B cell (primary cell): ENCODE measurements around the gene CRTC1. TPM values are rescaled to one million over a fixed set of nuclear protein-coding genes. Genes with fewer than 3 reads are reported as not detected.

Experiments used
- ATAC-seq: fragments of 200-7000 bp; cut with Tn5 transposase; one replicate; pipeline ENCODE4 v1.10.0; 2021; ENCODE audit warnings: low read depth, mild to moderate bottlenecking, moderate number of reproducible peaks, moderate library complexity
- CTCF ChIA-PET: fragments of 350-600 bp; sonication (Branson Sonifier 250); formaldehyde crosslinking; loops from one replicate; lab custom pipeline; 2021; ENCODE audit warnings: antibody characterized with exemption, inconsistent platforms; lab: Charles Lee
- POLR2A ChIA-PET: fragments of 350-600 bp; sonication (Branson Sonifier 250); formaldehyde crosslinking; loops from one replicate; lab custom pipeline; 2021; ENCODE audit warnings: antibody characterized with exemption; lab: Charles Lee
- DNase-seq: peaks from one replicate; pipeline ENCODE4 v3.0.0; 2013
- H2AFZ ChIP-seq: 2 replicates; pipeline ENCODE4 v1.6.1; 2012; ENCODE audit warnings: mild to moderate bottlenecking, low read depth, low read length; ENCODE audit not compliant: insufficient read depth, poor library complexity, severe bottlenecking
- H3K27ac ChIP-seq, 2 donors: 1 replicate in 1 of 2; 2 replicates in 1 of 2; pipeline ENCODE4 v1.5.1; 2012 to 2013; ENCODE audit warnings: low read length in 2 of 2, mild to moderate bottlenecking in 2 of 2, moderate library complexity in 1 of 2
- H3K27me3 ChIP-seq, 4 experiments: fragments of 200-600 bp in 1 of 4; sonication (generic) in 1 of 4; replicated peaks in 1 of 4; 1 replicate in 2 of 4; 2 replicates in 2 of 4; pipeline versions ENCODE4 v1.6.1 to v1.7.0; 2013 to 2016; ENCODE audit warnings: low read length in 3 of 4, mild to moderate bottlenecking in 2 of 4, mixed read lengths in 1 of 4, moderate library complexity in 1 of 4; ENCODE audit not compliant: insufficient read depth in 4 of 4, control insufficient read depth in 3 of 4; ENCODE audit errors: control extremely low read depth in 1 of 4
- H3K36me3 ChIP-seq, 2 experiments: replicated peaks in 1 of 2; 1 replicate in 1 of 2; 2 replicates in 1 of 2; pipeline versions ENCODE4 v1.6.1 to v1.7.1; 2013; ENCODE audit warnings: low read length in 1 of 2; ENCODE audit not compliant: insufficient read depth in 2 of 2, control insufficient read depth in 1 of 2; ENCODE audit errors: control extremely low read depth in 1 of 2, extremely low read depth in 1 of 2
- H3K4me1 ChIP-seq, 2 donors: fragments of 200-600 bp in 1 of 2; sonication (generic) in 1 of 2; 1 replicate in 1 of 2; 2 replicates in 1 of 2; pipeline versions ENCODE4 v1.5.1 to v1.6.1; 2013 to 2017; ENCODE audit warnings: low read length in 2 of 2; ENCODE audit not compliant: control insufficient read depth in 2 of 2, insufficient read depth in 2 of 2
- H3K4me2 ChIP-seq: replicated peaks from 2 replicates; pipeline ENCODE3; 2012; ENCODE audit warnings: mild to moderate bottlenecking, low read depth, low read length; ENCODE audit not compliant: poor library complexity, severe bottlenecking
- H3K4me3 ChIP-seq, 5 experiments: fragments of 200-600 bp in 1 of 5; sonication (generic) in 1 of 5; 1 replicate in 3 of 5; 2 replicates in 2 of 5; pipeline versions ENCODE4 v1.5.1 to v1.7.0; 2011 to 2016; ENCODE audit warnings: low read length in 4 of 5, mild to moderate bottlenecking in 4 of 5, low read depth in 2 of 5, control low read depth in 1 of 5, moderate library complexity in 1 of 5; ENCODE audit not compliant: insufficient read depth in 1 of 5; ENCODE audit errors: control extremely low read depth in 1 of 5, extremely low read depth in 1 of 5
- H3K79me2 ChIP-seq: fragments of 200-600 bp; sonication (generic); one replicate; pipeline ENCODE4 v1.6.0; 2016; ENCODE audit warnings: low read length; ENCODE audit not compliant: control insufficient read depth, insufficient read depth
- H3K9ac ChIP-seq: fragments of 200-600 bp; sonication (generic); 2 replicates; pipeline ENCODE4 v1.6.1; 2017; ENCODE audit warnings: mild to moderate bottlenecking, low read length, moderate library complexity
- H3K9me3 ChIP-seq, 3 donors: one replicate each; pipeline versions ENCODE4 v1.6.1 to v1.7.1; 2013; ENCODE audit warnings: low read length in 2 of 3; ENCODE audit not compliant: control insufficient read depth in 2 of 3, insufficient read depth in 1 of 3; ENCODE audit errors: control extremely low read depth in 1 of 3
- H4K20me1 ChIP-seq: 2 replicates; pipeline ENCODE4 v1.6.0; 2012; ENCODE audit warnings: mild to moderate bottlenecking, low read length; ENCODE audit not compliant: insufficient read depth, control insufficient read depth, poor library complexity, severe bottlenecking
- H3K27ac Mint-ChIP-seq: one replicate; pipeline ENCODE4 v1.8.0; 2021; ENCODE audit warnings: mixed read lengths
- H3K27me3 Mint-ChIP-seq: one replicate; pipeline ENCODE4 v1.8.0; 2021; ENCODE audit warnings: mixed read lengths
- H3K4me1 Mint-ChIP-seq: one replicate; pipeline ENCODE4 v1.8.0; 2021; ENCODE audit warnings: mixed read lengths
- H3K4me3 Mint-ChIP-seq: one replicate; pipeline ENCODE4 v1.8.0; 2021; ENCODE audit warnings: mixed read lengths
- H3K9me3 Mint-ChIP-seq: one replicate; pipeline ENCODE4 v1.8.0; 2022; ENCODE audit warnings: mixed read lengths; ENCODE audit not compliant: insufficient read depth
- EZH2 ChIP-seq: IDR thresholded peaks from 2 replicates; pipeline ENCODE4 v1.6.1; 2012; ENCODE audit warnings: borderline replicate concordance, low read depth, mild to moderate bottlenecking, moderate library complexity, low read length; ENCODE audit not compliant: insufficient read depth, poor library complexity, severe bottlenecking
- WGBS: methylation state at CpG from one replicate; pipeline ENCODE4 v1.1.5; 2013; ENCODE audit warnings: missing lambda C conversion rate; ENCODE audit not compliant: insufficient coverage; 5-methylcytosine and 5-hydroxymethylcytosine counted together
- intact Hi-C: fragments of 100-400 bp; cut with micrococcal nuclease; formaldehyde crosslinking; loops from one replicate; pipeline ENCODE4 v1.10.0; 2022
- polyA plus RNA-seq: library from polyadenylated mRNA; depleted of rRNA; stranded (reverse); fragments of >200 nt; gene quantifications from 2 replicates; pipeline ENCODE4 v1.2.3, GENCODE V29; 2012
- total RNA-seq, 2 donors: library from RNA; stranded (reverse); fragments of 120-200 nt in 1 of 2; gene quantifications; 1 replicate in 1 of 2; 2 replicates in 1 of 2; pipeline versions ENCODE4 v1.2.3 to v1.2.4, GENCODE V29; 2013 to 2022
- TF ChIP-seq, protein P1 (sequence below): fragments of 200-600 bp; IDR thresholded peaks from one replicate; pipeline ENCODE4 v1.8.0; 2022; ENCODE audit warnings: antibody characterized with exemption, mild to moderate bottlenecking

Gene CRTC1
- total and polyA plus RNA-seq, 2 donors (not counting 1 experiment from before 2014, with no cell fraction given): 15.9 to 30.1 TPM

DNA sequence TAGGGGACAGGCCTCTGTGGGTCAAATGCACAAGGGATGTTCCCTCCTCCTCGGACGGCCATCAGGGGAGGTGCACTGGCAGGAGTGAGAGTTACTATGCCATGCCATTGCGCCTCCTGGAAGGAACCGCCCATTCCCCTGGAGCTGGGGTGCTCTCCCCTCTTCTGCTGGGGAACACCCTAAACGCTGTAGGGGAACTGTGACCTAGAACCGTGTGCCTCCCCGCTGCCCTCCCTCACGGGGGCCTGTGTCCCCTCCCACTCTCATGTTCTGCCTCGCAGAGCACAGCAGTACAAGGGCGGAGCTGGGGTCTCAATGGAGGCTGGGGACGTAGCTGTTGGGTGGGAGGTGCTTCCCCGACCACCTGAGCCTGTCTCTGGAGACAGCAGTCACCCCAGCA, 17.2 kb upstream of the CRTC1 start:
- DNase-seq (peak; percentile 54), ATAC-seq (peak; percentile 39)
- Histone ChIP-seq H3K4me2 (peak overlapping the region; percentile 19), H3K27me3 (no peaks in the 10 kb centered on the region), H2AFZ (no peak overlapping the region), H3K9ac (no peak overlapping the region), H3K79me2 (no peaks in the 10 kb centered on the region), H4K20me1 (no peaks in the 10 kb centered on the region), H3K4me1 (peaks cover 0 to 23% of the 10 kb centered on the region in 2 donors), H3K9me3 (peaks cover 0 to 9% (median 0%) of the 10 kb centered on the region in 3 donors), H3K27ac (no peak overlapping the region), H3K36me3 (peaks cover 0 to 18% of the 10 kb centered on the region in 2 experiments), H3K4me3 (no peak overlapping the region)
- ChIA-PET POLR2A (no interaction called here), CTCF (interaction anchor here (0.6 kb wide), 1 partner anchor 338 kb away, joined by 4 read pairs; no protein-coding TSS in a partner anchor)
- H3K27ac Mint-ChIP-seq: no peak overlapping the region
- no peaks in the 10 kb centered on the region for H3K27me3 Mint-ChIP-seq
- H3K4me1 Mint-ChIP-seq: peaks cover 10% of the 10 kb centered on the region
- intact Hi-C loops: no loop called here
- 44% methylated on average over 6 of the region's 12 CpGs for WGBS
- no peaks in the 10 kb centered on the region for H3K9me3 Mint-ChIP-seq
- H3K4me3 Mint-ChIP-seq: no peak overlapping the region
- TF ChIP-seq, protein P1, sequence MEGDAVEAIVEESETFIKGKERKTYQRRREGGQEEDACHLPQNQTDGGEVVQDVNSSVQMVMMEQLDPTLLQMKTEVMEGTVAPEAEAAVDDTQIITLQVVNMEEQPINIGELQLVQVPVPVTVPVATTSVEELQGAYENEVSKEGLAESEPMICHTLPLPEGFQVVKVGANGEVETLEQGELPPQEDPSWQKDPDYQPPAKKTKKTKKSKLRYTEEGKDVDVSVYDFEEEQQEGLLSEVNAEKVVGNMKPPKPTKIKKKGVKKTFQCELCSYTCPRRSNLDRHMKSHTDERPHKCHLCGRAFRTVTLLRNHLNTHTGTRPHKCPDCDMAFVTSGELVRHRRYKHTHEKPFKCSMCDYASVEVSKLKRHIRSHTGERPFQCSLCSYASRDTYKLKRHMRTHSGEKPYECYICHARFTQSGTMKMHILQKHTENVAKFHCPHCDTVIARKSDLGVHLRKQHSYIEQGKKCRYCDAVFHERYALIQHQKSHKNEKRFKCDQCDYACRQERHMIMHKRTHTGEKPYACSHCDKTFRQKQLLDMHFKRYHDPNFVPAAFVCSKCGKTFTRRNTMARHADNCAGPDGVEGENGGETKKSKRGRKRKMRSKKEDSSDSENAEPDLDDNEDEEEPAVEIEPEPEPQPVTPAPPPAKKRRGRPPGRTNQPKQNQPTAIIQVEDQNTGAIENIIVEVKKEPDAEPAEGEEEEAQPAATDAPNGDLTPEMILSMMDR: no peak
- no peak for TF ChIP-seq EZH2

DNA sequence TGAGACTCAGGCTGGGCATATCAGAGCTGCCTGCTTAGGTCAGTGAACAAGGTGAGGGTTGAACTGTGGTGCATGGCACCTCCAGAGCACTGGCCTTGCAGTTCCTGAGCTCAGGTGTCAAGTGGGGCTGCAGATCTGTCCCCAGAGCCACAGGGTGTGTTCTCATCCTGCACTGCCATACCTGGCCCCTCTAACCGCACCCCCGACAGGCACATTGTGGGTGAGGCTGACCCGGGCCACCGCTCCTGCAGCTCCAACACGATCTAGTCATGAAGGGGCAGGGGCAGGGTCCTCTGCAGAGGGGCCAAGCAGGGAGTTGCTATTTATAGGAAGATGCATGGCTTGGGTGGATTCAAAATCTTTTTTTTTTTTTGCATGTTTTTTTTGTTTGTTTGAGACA, 16.7 kb upstream of the CRTC1 start:
- Histone ChIP-seq H3K4me2 (no peak overlapping the region), H3K27me3 (no peaks in the 10 kb centered on the region), H4K20me1 (no peaks in the 10 kb centered on the region), H3K4me3 (no peak overlapping the region), H3K79me2 (no peaks in the 10 kb centered on the region), H3K9me3 (peaks cover 0 to 7% (median 0%) of the 10 kb centered on the region in 3 donors), H3K9ac (no peak overlapping the region), H3K4me1 (peaks cover 0 to 23% of the 10 kb centered on the region in 2 donors), H3K27ac (no peak overlapping the region), H3K36me3 (peaks cover 0 to 18% of the 10 kb centered on the region in 2 experiments), H2AFZ (no peak overlapping the region)
- ATAC-seq (no peak), DNase-seq (no peak)
- ChIA-PET POLR2A (no interaction called here), CTCF (no interaction called here)
- 96% methylated on average over 4 of the region's 5 CpGs for WGBS
- intact Hi-C loops: no loop called here
- Mint-ChIP-seq H3K9me3 (no peaks in the 10 kb centered on the region), H3K27ac (no peak overlapping the region), H3K4me1 (peaks cover 9% of the 10 kb centered on the region), H3K27me3 (no peaks in the 10 kb centered on the region), H3K4me3 (no peak overlapping the region)
- no peak for TF ChIP-seq EZH2
- TF ChIP-seq, protein P1: no peak
